Activated CD8-positive, alpha-beta T cell treated with anti-CD3 and anti-CD28 coated beads for 36 hours (primary cell): ENCODE measurements around the gene NRF1. TPM values are rescaled to one million over a fixed set of nuclear protein-coding genes. Genes with fewer than 3 reads are reported as not detected.

Source experiments
- ATAC-seq: fragments of 200-7000 bp; cut with Tn5 transposase; one replicate; pipeline ENCODE4 v1.10.0; 2021; ENCODE audit warnings: mild to moderate bottlenecking, moderate library complexity
- CTCF ChIA-PET: fragments of 350-600 bp; sonication (Branson Sonifier 250); formaldehyde crosslinking; loops from one replicate; lab custom pipeline; 2021; ENCODE audit warnings: antibody characterized with exemption; lab: Charles Lee
- POLR2A ChIA-PET: fragments of 350-600 bp; sonication (Branson Sonifier 250); formaldehyde crosslinking; loops from one replicate; lab custom pipeline; 2021; ENCODE audit warnings: antibody characterized with exemption; lab: Charles Lee
- DNase-seq: peaks from one replicate; pipeline ENCODE4 v3.0.0-alpha.2; 2020
- H3K27ac Mint-ChIP-seq: one replicate; pipeline ENCODE4 v1.8.0; 2021; ENCODE audit warnings: mild to moderate bottlenecking, mixed read lengths
- H3K27me3 Mint-ChIP-seq: one replicate; pipeline ENCODE4 v1.8.0; 2021; ENCODE audit warnings: mixed read lengths
- H3K36me3 Mint-ChIP-seq: one replicate; pipeline ENCODE4 v1.8.0; 2021; ENCODE audit warnings: low read depth, mixed read lengths
- H3K4me1 Mint-ChIP-seq: one replicate; pipeline ENCODE4 v1.8.0; 2021; ENCODE audit warnings: low read depth, mixed read lengths
- H3K4me3 Mint-ChIP-seq: one replicate; pipeline ENCODE4 v1.8.0; 2021; ENCODE audit warnings: mild to moderate bottlenecking, moderate library complexity, mixed read lengths
- H3K9me3 Mint-ChIP-seq: one replicate; pipeline ENCODE4 v1.8.0; 2021; ENCODE audit warnings: mixed read lengths
- CTCF ChIP-seq: fragments of 200-600 bp; IDR thresholded peaks from one replicate; pipeline ENCODE4 v1.8.0; 2022; ENCODE audit warnings: antibody characterized with exemption, mild to moderate bottlenecking
- intact Hi-C: fragments of 100-400 bp; cut with micrococcal nuclease; formaldehyde crosslinking; loops from one replicate; pipeline ENCODE4 v1.10.0; 2022
- total RNA-seq, 2 experiments: library from RNA; stranded (reverse); gene quantifications; one replicate each; pipeline ENCODE4 v1.2.3, GENCODE V29; 2021

Gene NRF1
- total RNA-seq, 2 experiments from 2014 or later, result 23.3 to 23.9 TPM

GRCh38 chr7:129684777-129685176, 73.3 kb downstream of the NRF1 start:
- CTCF ChIA-PET, result interaction anchor here (1.0 kb wide), 1 partner anchor 140 kb away, joined by 3 read pairs; no protein-coding TSS in a partner anchor
- no peak for DNase-seq
- POLR2A ChIA-PET, result no interaction called here
- no peaks in the 10 kb centered on the region for H3K9me3 Mint-ChIP-seq
- peaks cover 20% of the 10 kb centered on the region for H3K36me3 Mint-ChIP-seq
- no peak overlapping the region for H3K4me3 Mint-ChIP-seq
- no peaks in the 10 kb centered on the region for H3K27me3 Mint-ChIP-seq
- ATAC-seq, result no peak
- H3K27ac Mint-ChIP-seq, result no peak overlapping the region
- intact Hi-C loops, result no loop called here
- TF ChIP-seq CTCF, result no peak
- no peaks in the 10 kb centered on the region for H3K4me1 Mint-ChIP-seq

GRCh38 chr7:129686063-129686462, 74.5 kb downstream of the NRF1 start:
- Mint-ChIP-seq H3K27ac (no peak overlapping the region), H3K27me3 (no peaks in the 10 kb centered on the region), H3K36me3 (peaks cover 16% of the 10 kb centered on the region), H3K9me3 (no peaks in the 10 kb centered on the region), H3K4me3 (no peak overlapping the region), H3K4me1 (no peaks in the 10 kb centered on the region)
- TF ChIP-seq CTCF, result no peak
- ChIA-PET CTCF (interaction anchor here (0.6 kb wide), 1 partner anchor 12 kb away, joined by 3 read pairs; no protein-coding TSS in a partner anchor), POLR2A (interaction anchor here (0.9 kb wide), 1 partner anchor 46 kb away, joined by 3 read pairs; no protein-coding TSS in a partner anchor)
- DNase-seq (no peak), ATAC-seq (no peak)
- intact Hi-C loops, result no loop called here

- TF ChIP-seq CTCF, result no peak
- ChIA-PET POLR2A (interaction anchor here (0.7 kb wide), 1 partner anchor 50 kb away, joined by 4 read pairs; no protein-coding TSS in a partner anchor), CTCF (interaction anchor here (1.3 kb wide), 1 partner anchor 15 kb away, joined by 3 read pairs; no protein-coding TSS in a partner anchor)
- H3K36me3 Mint-ChIP-seq, result peaks cover 20% of the 10 kb centered on the region
- intact Hi-C loops, result no loop called here
- DNase-seq, result no peak
- H3K27me3 Mint-ChIP-seq, result no peaks in the 10 kb centered on the region
- no peak overlapping the region for H3K27ac Mint-ChIP-seq
- ATAC-seq, result no peak
- no peaks in the 10 kb centered on the region for H3K9me3 Mint-ChIP-seq
- peaks cover under 1% of the 10 kb centered on the region for H3K4me1 Mint-ChIP-seq
- H3K4me3 Mint-ChIP-seq, result no peak overlapping the region
Measured at GRCh38 chr7:129688503-129689222, 77.1 kb downstream of the NRF1 start.

- intact Hi-C loops, result no loop called here
- H3K4me1 Mint-ChIP-seq, result peaks cover 2% of the 10 kb centered on the region
- H3K9me3 Mint-ChIP-seq, result no peaks in the 10 kb centered on the region
- H3K27ac Mint-ChIP-seq, result no peak overlapping the region
- peaks cover 17% of the 10 kb centered on the region for H3K36me3 Mint-ChIP-seq
- H3K4me3 Mint-ChIP-seq, result no peak overlapping the region
- no peak for DNase-seq
- no peak for TF ChIP-seq CTCF
- ChIA-PET CTCF (interaction anchor here (0.7 to 1.3 kb wide), 3 partner anchors 14 to 1116 kb away, joined by 3 read pairs; no protein-coding TSS in a partner anchor), POLR2A (interaction anchor here (0.6 kb wide), 1 partner anchor 523 kb away, joined by 3 read pairs; no protein-coding TSS in a partner anchor)
- H3K27me3 Mint-ChIP-seq, result no peaks in the 10 kb centered on the region
- ATAC-seq, result no peak
Measured at GRCh38 chr7:129689995-129690581, 78.6 kb downstream of the NRF1 start.

GRCh38 chr7:129690701-129691100, 79.2 kb downstream of the NRF1 start:
- H3K9me3 Mint-ChIP-seq, result no peaks in the 10 kb centered on the region
- H3K27me3 Mint-ChIP-seq, result no peaks in the 10 kb centered on the region
- DNase-seq, result no peak
- H3K27ac Mint-ChIP-seq, result no peak overlapping the region
- peaks cover 2% of the 10 kb centered on the region for H3K4me1 Mint-ChIP-seq
- intact Hi-C loops, result no loop called here
- POLR2A ChIA-PET, result interaction anchor here (0.6 kb wide), 1 partner anchor 524 kb away, joined by 3 read pairs; no protein-coding TSS in a partner anchor
- H3K4me3 Mint-ChIP-seq, result no peak overlapping the region
- CTCF ChIA-PET, result no interaction called here
- no peak for TF ChIP-seq CTCF
- no peak for ATAC-seq
- H3K36me3 Mint-ChIP-seq, result peaks cover 15% of the 10 kb centered on the region
